NCI-H1092 (cell line): ENCODE results near the gene LHFPL2.

ENCODE experiments used
- DNase-seq: peaks from one replicate; lab custom pipeline; 2025; lab: John Stamatoyannopoulos, UW

The LHFPL2 gene

GRCh38 chr5:78568212-78568611 lies 80.4 kb downstream of the LHFPL2 start:
- no peak for DNase-seq

DNA sequence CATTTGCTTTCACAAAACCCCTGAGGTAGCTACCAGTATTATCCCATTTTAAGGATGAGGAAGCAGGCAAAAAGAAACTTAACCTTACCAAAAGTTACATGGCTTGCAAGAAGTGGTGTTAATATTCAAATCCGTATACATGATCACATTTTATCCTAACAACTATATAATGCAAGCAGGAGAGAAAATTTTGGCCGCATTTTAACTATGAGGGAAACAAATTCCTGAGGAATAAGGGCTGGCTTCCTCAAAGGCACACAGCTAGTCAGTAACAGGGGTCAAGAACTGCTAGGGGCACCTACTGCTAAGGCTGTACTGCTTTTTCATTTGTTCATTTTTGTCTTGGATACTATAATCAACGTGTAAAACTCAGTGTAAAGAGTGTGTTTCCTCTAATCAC lies 81.0 kb downstream of the LHFPL2 start:
- no peak for DNase-seq

GRCh38 chr5:78566747-78567425 lies 81.7 kb downstream of the LHFPL2 start:
- DNase-seq: no peak

DNA sequence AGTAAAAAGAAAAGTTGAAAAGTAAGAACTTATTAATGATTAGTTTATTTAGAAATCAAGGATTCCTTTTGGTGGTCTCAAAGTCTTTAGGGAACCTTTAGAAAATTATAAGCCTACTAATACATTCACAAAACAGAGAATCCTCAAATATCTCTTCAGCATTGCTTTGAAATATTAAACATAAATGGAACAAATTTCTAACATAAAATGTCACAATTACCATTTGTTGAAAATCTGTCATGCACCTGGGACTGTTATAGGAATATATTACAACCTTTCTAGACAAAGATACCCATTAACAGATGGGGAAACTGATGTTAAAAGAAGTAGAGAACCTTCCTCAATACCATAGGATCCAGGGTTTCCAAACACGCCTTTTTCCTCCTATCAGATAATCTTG lies 83.2 kb downstream of the LHFPL2 start:
- DNase-seq: no peak

- DNase-seq: no peak
Observed at GRCh38 chr5:78563621-78564020, 85.0 kb downstream of the LHFPL2 start.

GRCh38 chr5:78562714-78563330 lies 85.8 kb downstream of the LHFPL2 start:
- DNase-seq: no peak

- DNase-seq: no peak
Observed at GRCh38 chr5:78562001-78562400, 86.6 kb downstream of the LHFPL2 start.

GRCh38 chr5:78561261-78561660 lies 87.3 kb downstream of the LHFPL2 start:
- DNase-seq: no peak

- no peak for DNase-seq
Observed at GRCh38 chr5:78560000-78560855, 88.3 kb downstream of the LHFPL2 start.

DNA sequence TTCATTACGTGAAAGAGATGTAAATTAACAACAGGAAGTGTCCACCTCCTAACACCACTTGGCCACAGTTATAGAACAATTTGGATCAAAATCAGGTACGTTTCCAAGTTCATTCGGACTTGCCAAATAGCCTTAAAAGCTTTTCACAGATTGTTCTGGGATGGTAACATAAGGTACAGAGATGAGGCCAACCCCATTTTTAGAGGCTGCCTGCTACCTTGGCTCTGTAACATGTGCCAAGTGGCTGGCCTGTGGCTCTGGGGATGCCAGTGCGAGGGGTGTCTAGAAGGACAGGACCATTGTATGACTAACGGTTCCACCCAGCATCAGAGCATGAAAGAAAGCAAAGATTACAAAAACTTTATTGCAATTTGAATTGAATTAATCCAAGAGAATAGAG lies 91.0 kb downstream of the LHFPL2 start:
- DNase-seq: no peak

- DNase-seq: no peak
Observed at GRCh38 chr5:78555870-78556269, 92.7 kb downstream of the LHFPL2 start.

GRCh38 chr5:78554670-78555069 lies 93.9 kb downstream of the LHFPL2 start:
- DNase-seq: no peak

- no peak for DNase-seq
Observed at GRCh38 chr5:78553580-78554353, 94.8 kb downstream of the LHFPL2 start.

- DNase-seq: no peak
Observed at GRCh38 chr5:78552729-78553342, 95.7 kb downstream of the LHFPL2 start.

GRCh38 chr5:78550891-78551290 lies 97.7 kb downstream of the LHFPL2 start:
- no peak for DNase-seq

DNA sequence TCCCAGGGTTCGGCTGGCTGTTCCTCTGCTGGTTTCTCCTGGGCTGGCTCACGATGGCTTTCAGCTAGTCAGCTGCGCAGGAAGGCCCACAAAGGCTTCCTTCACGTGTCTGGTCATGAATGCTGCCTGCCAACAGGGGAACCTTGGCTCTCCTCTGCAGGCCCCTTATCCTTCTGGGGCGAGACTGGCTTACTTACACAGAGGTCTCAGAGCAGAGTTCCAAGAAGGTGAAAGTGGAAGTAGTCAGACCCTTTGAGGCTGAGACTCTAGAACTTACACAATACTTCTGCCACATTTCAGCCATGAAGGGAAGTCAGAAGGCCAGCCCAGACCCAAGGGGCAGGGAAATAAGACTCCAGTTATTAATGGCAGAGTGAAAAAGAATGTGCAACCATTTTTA lies 99.5 kb downstream of the LHFPL2 start:
- DNase-seq: no peak

DNA sequence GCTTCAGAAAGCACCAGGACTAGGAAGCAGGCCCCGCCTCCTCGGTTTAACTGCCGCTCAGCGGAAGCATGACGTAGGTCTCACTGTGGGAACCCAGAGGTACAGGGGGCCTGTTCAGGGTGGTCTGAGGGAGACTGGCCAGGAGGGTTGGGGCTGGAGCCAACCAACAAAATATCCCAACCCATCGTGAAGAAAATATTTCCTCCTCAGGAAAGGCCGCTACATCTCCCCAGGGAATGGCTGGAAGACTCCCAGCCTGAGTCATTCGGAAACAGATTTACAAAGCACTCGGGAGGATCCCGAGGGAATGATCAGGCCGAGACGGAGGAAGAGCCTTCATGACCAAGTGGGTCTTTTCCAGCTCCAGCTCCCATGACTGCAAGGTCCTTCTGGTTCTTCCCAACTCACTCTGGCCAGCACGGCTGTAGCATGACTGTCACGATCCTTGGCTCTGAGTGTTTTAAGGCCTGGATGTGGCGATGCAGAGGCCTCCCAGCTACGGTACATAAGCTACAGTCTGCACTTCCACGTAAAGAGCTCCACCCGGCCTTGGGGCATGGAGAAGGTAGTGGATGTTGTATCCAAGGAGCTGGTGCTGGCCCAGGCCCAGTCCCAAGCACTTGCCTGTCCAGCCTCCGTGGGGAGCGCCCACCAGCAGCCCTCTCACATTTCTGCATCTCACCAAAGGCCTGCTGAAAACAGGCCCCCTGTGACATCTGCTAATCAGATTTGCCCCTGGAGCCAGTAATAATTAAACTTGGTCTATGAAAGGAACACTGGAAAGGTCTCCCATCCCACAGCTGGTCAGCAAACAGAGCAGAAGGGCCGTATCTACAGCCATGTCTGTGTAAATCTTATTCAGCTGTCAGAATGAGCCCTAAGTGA lies 100.6 kb downstream of the LHFPL2 start:
- no peak for DNase-seq

DNA sequence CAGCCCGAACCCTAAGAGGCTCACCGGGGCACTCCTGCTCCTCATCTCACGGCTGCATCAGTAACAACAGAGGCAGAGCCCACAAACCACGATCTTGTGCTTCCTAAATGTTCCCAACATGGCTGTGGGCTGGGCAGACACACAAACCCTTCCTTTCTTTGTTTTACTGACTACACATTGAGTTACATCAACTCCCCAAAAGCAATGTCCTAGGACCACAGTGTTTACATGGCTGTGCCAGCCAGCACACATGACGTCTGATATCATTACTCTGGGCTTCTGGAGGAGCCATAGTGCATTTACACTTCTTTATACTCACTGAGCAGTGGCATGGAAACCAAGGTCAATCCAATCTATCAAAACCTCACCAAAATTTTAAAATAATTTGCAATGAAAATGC lies 101.4 kb downstream of the LHFPL2 start:
- no peak for DNase-seq

GRCh38 chr5:78546276-78546996 lies 102.1 kb downstream of the LHFPL2 start:
- DNase-seq: no peak

- DNase-seq: no peak
Observed at GRCh38 chr5:78545406-78545805, 103.2 kb downstream of the LHFPL2 start.
